H9 (cell line): ENCODE measurements around the gene RTF2. TPM values are rescaled to one million over a fixed set of nuclear protein-coding genes. Genes with fewer than 3 reads are reported as not detected.
A peak's percentile ranks its signal among the peaks of the same experiment; 100 is the strongest.

ENCODE experiments used
- DNase-seq: peaks from one replicate; pipeline ENCODE4 v3.0.0-alpha.2; 2017
- H2AFZ ChIP-seq: one replicate; pipeline ENCODE4 v1.6.1; 2013; ENCODE audit warnings: mild to moderate bottlenecking, low read length, control low read depth, moderate library complexity
- H2AK5ac ChIP-seq: 2 replicates; pipeline ENCODE4 v1.6.1; 2013; ENCODE audit warnings: low read length, control low read depth, mixed read lengths; ENCODE audit not compliant: insufficient read length
- H2BK120ac ChIP-seq: one replicate; pipeline ENCODE4 v1.6.1; 2013; ENCODE audit warnings: low read depth, mild to moderate bottlenecking, low read length, control low read depth, inconsistent platforms; ENCODE audit not compliant: poor library complexity, severe bottlenecking
- H2BK12ac ChIP-seq: 2 replicates; pipeline ENCODE4 v1.6.1; 2013; ENCODE audit warnings: low read length, control low read depth, mixed read lengths, low read depth; ENCODE audit not compliant: insufficient read length
- H2BK15ac ChIP-seq: 2 replicates; pipeline ENCODE4 v1.6.1; 2013; ENCODE audit warnings: low read depth, low read length, control low read depth
- H2BK20ac ChIP-seq: one replicate; pipeline ENCODE4 v1.6.1; 2013; ENCODE audit warnings: low read depth, mild to moderate bottlenecking, low read length, control low read depth, inconsistent platforms; ENCODE audit not compliant: poor library complexity, severe bottlenecking
- H2BK5ac ChIP-seq: 2 replicates; pipeline ENCODE4 v1.6.1; 2013; ENCODE audit warnings: low read length, control low read depth, mixed read lengths; ENCODE audit not compliant: insufficient read length
- H3K14ac ChIP-seq: 2 replicates; pipeline ENCODE4 v1.6.1; 2013; ENCODE audit warnings: low read length, control low read depth; ENCODE audit not compliant: insufficient read depth
- H3K18ac ChIP-seq: 2 replicates; pipeline ENCODE4 v1.6.1; 2013; ENCODE audit warnings: low read depth, mild to moderate bottlenecking, mixed read lengths, low read length, control low read depth; ENCODE audit not compliant: insufficient read length
- H3K23ac ChIP-seq: 2 replicates; pipeline ENCODE4 v1.6.1; 2013; ENCODE audit warnings: low read length, control low read depth, mixed read lengths, low read depth; ENCODE audit not compliant: insufficient read length
- H3K23me2 ChIP-seq: 2 replicates; pipeline ENCODE4 v1.6.1; 2013; ENCODE audit warnings: low read depth, mild to moderate bottlenecking, mixed read lengths, low read length, control low read depth; ENCODE audit not compliant: insufficient read length, poor library complexity, severe bottlenecking
- H3K27ac ChIP-seq: 2 replicates; pipeline ENCODE4 v1.5.1; 2013; ENCODE audit warnings: low read length, control low read depth, mixed read lengths, low read depth; ENCODE audit not compliant: insufficient read length
- H3K27me3 ChIP-seq: 2 replicates; pipeline ENCODE4 v1.6.1; 2013; ENCODE audit warnings: low read length, control low read depth, inconsistent platforms; ENCODE audit not compliant: insufficient read depth
- H3K4ac ChIP-seq: 2 replicates; pipeline ENCODE4 v1.6.1; 2013; ENCODE audit warnings: low read depth, mild to moderate bottlenecking, control low read depth, inconsistent platforms, low read length, moderate library complexity
- H3K4me1 ChIP-seq: 2 replicates; pipeline ENCODE4 v1.6.1; 2013; ENCODE audit warnings: low read length, control low read depth, inconsistent platforms; ENCODE audit not compliant: insufficient read depth
- H3K4me2 ChIP-seq: 2 replicates; pipeline ENCODE4 v1.6.1; 2013; ENCODE audit warnings: low read length, control low read depth, mixed read lengths; ENCODE audit not compliant: insufficient read length, insufficient read depth
- H3K56ac ChIP-seq: 2 replicates; pipeline ENCODE4 v1.6.1; 2013; ENCODE audit warnings: low read depth, mild to moderate bottlenecking, mixed read lengths, low read length, control low read depth; ENCODE audit not compliant: insufficient read length
- H3K79me1 ChIP-seq: 2 replicates; pipeline ENCODE4 v1.6.1; 2013; ENCODE audit warnings: low read depth, mild to moderate bottlenecking, moderate library complexity, low read length, control low read depth, inconsistent platforms; ENCODE audit not compliant: insufficient read depth, poor library complexity, severe bottlenecking
- H3K79me2 ChIP-seq: 2 replicates; pipeline ENCODE4 v1.6.1; 2013; ENCODE audit warnings: low read length, control low read depth, inconsistent platforms; ENCODE audit not compliant: insufficient read depth
- H3K9ac ChIP-seq: 2 replicates; pipeline ENCODE4 v1.6.1; 2013; ENCODE audit warnings: low read length, control low read depth, mixed read lengths; ENCODE audit not compliant: insufficient read length; ENCODE audit errors: extremely low read depth
- H3K9me3 ChIP-seq: one replicate; pipeline ENCODE4 v1.6.1; 2013; ENCODE audit warnings: low read depth, low read length, inconsistent platforms; ENCODE audit not compliant: control insufficient read depth
- H3T11ph ChIP-seq: one replicate; pipeline ENCODE4 v1.6.1; 2013; ENCODE audit warnings: mild to moderate bottlenecking, low read length, control low read depth, inconsistent platforms
- H4K20me1 ChIP-seq: one replicate; pipeline ENCODE4 v1.6.1; 2013; ENCODE audit not compliant: control insufficient read depth, insufficient read length, insufficient read depth
- H4K5ac ChIP-seq: 2 replicates; pipeline ENCODE4 v1.6.1; 2013; ENCODE audit warnings: low read depth, mild to moderate bottlenecking, mixed read lengths, low read length, control low read depth; ENCODE audit not compliant: insufficient read length
- H4K8ac ChIP-seq: replicated peaks from 2 replicates; pipeline ENCODE4 v1.6.1; 2013; ENCODE audit warnings: low read length, control low read depth, mixed read lengths, low read depth; ENCODE audit not compliant: insufficient read length
- H4K91ac ChIP-seq: 2 replicates; pipeline ENCODE4 v1.6.1; 2013; ENCODE audit warnings: low read depth, mild to moderate bottlenecking, moderate library complexity, mixed read lengths, low read length, control low read depth; ENCODE audit not compliant: insufficient read length
- H3K27ac Mint-ChIP-seq, 3 experiments: 2 replicates in 2 of 3; 3 replicates in 1 of 3; pipeline ENCODE4 v1.8.0; 2020 to 2021; ENCODE audit warnings: mixed read lengths in 3 of 3, mild to moderate bottlenecking in 1 of 3, moderate library complexity in 1 of 3
- H3K27me3 Mint-ChIP-seq: 2 replicates; pipeline ENCODE4 v1.8.0; 2021; ENCODE audit warnings: low read depth, mild to moderate bottlenecking, moderate library complexity, mixed read lengths
- H3K36me3 Mint-ChIP-seq, 3 experiments: 2 replicates in 2 of 3; 3 replicates in 1 of 3; pipeline ENCODE4 v1.8.0; 2020 to 2021; ENCODE audit warnings: low read depth in 3 of 3, mixed read lengths in 3 of 3; ENCODE audit not compliant: insufficient read depth in 1 of 3
- H3K4me1 Mint-ChIP-seq, 2 experiments: 2 replicates each; pipeline ENCODE4 v1.8.0; 2020; ENCODE audit warnings: mixed read lengths in 2 of 2
- H3K4me3 Mint-ChIP-seq, 2 experiments: 2 replicates in 1 of 2; 3 replicates in 1 of 2; pipeline ENCODE4 v1.8.0; 2020 to 2021; ENCODE audit warnings: mild to moderate bottlenecking in 2 of 2, mixed read lengths in 2 of 2, moderate library complexity in 1 of 2
- H3K9me3 Mint-ChIP-seq, 2 experiments: 2 replicates in 1 of 2; 3 replicates in 1 of 2; pipeline ENCODE4 v1.8.0; 2020; ENCODE audit warnings: mild to moderate bottlenecking in 2 of 2, mixed read lengths in 2 of 2, moderate library complexity in 1 of 2
- CTCF ChIP-seq: fragments of 200-600 bp; sonication (generic); conservative IDR thresholded peaks from 3 replicates; pipeline ENCODE4 v1.8.0; 2021; ENCODE audit warnings: antibody characterized with exemption, mild to moderate bottlenecking
- WGBS: extraction: QIAGEN DNeasy Blood & Tissue Kit; methylation state at CpG from one replicate; pipeline ENCODE4 v1.1.7; 2013; ENCODE audit warnings: missing lambda C conversion rate, low lambda C conversion rate, mixed read lengths; ENCODE audit not compliant: insufficient read length; ENCODE audit errors: extremely low coverage; 5-methylcytosine and 5-hydroxymethylcytosine counted together
- total RNA-seq: library from RNA; stranded (reverse); gene quantifications from 2 replicates; pipeline ENCODE4 v1.2.1, GENCODE V29; 2021

RTF2 gene
- total RNA-seq, 1 experiment from 2014 or later: 62.6 TPM

GRCh38 chr20:56551571-56551970 is 83.1 kb downstream of the RTF2 start:
- H3K79me2 ChIP-seq: no peaks in the 10 kb centered on the region
- no peak overlapping the region for H3K23ac ChIP-seq
- H4K20me1 ChIP-seq: no peaks in the 10 kb centered on the region
- no peaks in the 10 kb centered on the region for H3K36me3 Mint-ChIP-seq
- H3K27ac ChIP-seq: no peak overlapping the region
- no peak overlapping the region for H2BK15ac ChIP-seq
- no peak for DNase-seq
- H2BK12ac ChIP-seq: no peak overlapping the region
- H3K4me1 ChIP-seq: no peaks in the 10 kb centered on the region
- H2BK120ac ChIP-seq: no peak overlapping the region
- H4K8ac ChIP-seq: no peak overlapping the region
- H3K4ac ChIP-seq: no peak overlapping the region
- H3K27me3 ChIP-seq: no peaks in the 10 kb centered on the region
- H3K27ac Mint-ChIP-seq: peak overlapping the region in 2 of 3 experiments; percentile 4 to 68; a peak in 4 of 7 replicates
- no peak overlapping the region for H3K4me2 ChIP-seq
- no peak overlapping the region for H3K4me3 Mint-ChIP-seq
- no peak overlapping the region for H3K18ac ChIP-seq
- no peaks in the 10 kb centered on the region for H3K9me3 ChIP-seq
- no peak overlapping the region for H3K9ac ChIP-seq
- H3T11ph ChIP-seq: no peak overlapping the region
- H3K56ac ChIP-seq: no peak overlapping the region
- WGBS: no CpG with 5 or more reads among the region's 8 CpGs
- no peak overlapping the region for H2BK5ac ChIP-seq
- H4K91ac ChIP-seq: no peak overlapping the region
- H2AK5ac ChIP-seq: no peak overlapping the region
- H3K79me1 ChIP-seq: no peaks in the 10 kb centered on the region
- peaks cover 4% of the 10 kb centered on the region; the same call in 1 of the 2 replicates for H3K27me3 Mint-ChIP-seq
- no peak for TF ChIP-seq CTCF
- H3K9me3 Mint-ChIP-seq: peaks cover 7 to 10% of the 10 kb centered on the region in 2 experiments; a peak in 4 of 5 replicates
- H2BK20ac ChIP-seq: no peak overlapping the region
- H3K4me1 Mint-ChIP-seq: peaks cover 7% of the 10 kb centered on the region in 2 experiments
- no peak overlapping the region for H2AFZ ChIP-seq
- H4K5ac ChIP-seq: no peak overlapping the region
- H3K14ac ChIP-seq: no peak overlapping the region
- H3K23me2 ChIP-seq: no peaks in the 10 kb centered on the region
